SK-N-SH (cell line): ENCODE results near the gene EDDM13.

Experiments used
- GABPA ChIP-seq: IDR thresholded peaks from 2 replicates; pipeline ENCODE4 v1.4.0; 2012; ENCODE audit warnings: low read depth, mild to moderate bottlenecking
- POLR2AphosphoS5 ChIP-seq: IDR thresholded peaks from 2 replicates; pipeline ENCODE4 v1.6.1; 2012; ENCODE audit warnings: low read depth, low read length
- RFX5 ChIP-seq: IDR thresholded peaks from 2 replicates; pipeline ENCODE4 v1.6.1; 2012; ENCODE audit warnings: mild to moderate bottlenecking, improper control_type of control experiment, low read length
- SIN3A ChIP-seq: IDR thresholded peaks from 2 replicates; pipeline ENCODE4 v1.6.1; 2012; ENCODE audit warnings: low read depth, mild to moderate bottlenecking, low read length, moderate library complexity, borderline replicate concordance
- TAF1 ChIP-seq: IDR thresholded peaks from 2 replicates; pipeline ENCODE4 v1.6.1; 2012; ENCODE audit warnings: low read depth, mild to moderate bottlenecking, low read length, moderate library complexity, borderline replicate concordance
- TCF12 ChIP-seq: IDR thresholded peaks from 2 replicates; pipeline ENCODE4 v1.4.0; 2012
- TF ChIP-seq, protein P1 (sequence below): fragments of 150-350 bp; IDR thresholded peaks from 2 replicates; pipeline ENCODE4 v1.6.1; 2016; ENCODE audit warnings: mild to moderate bottlenecking, low read depth, low read length
- TF ChIP-seq, protein P2 (sequence below): IDR thresholded peaks from 2 replicates; pipeline ENCODE4 v1.6.1; 2012; ENCODE audit warnings: mild to moderate bottlenecking, low read depth, low read length, moderate library complexity
- TF ChIP-seq, protein P3 (sequence below): fragments of 200-600 bp; sonication (generic); IDR thresholded peaks from 2 replicates; pipeline ENCODE4 v1.6.1; 2017; ENCODE audit warnings: antibody characterized with exemption, mild to moderate bottlenecking, moderate library complexity
- TF ChIP-seq, protein P4 (sequence below): IDR thresholded peaks from 2 replicates; pipeline ENCODE4 v1.4.0; 2012; ENCODE audit warnings: low read depth, borderline replicate concordance

DNA sequence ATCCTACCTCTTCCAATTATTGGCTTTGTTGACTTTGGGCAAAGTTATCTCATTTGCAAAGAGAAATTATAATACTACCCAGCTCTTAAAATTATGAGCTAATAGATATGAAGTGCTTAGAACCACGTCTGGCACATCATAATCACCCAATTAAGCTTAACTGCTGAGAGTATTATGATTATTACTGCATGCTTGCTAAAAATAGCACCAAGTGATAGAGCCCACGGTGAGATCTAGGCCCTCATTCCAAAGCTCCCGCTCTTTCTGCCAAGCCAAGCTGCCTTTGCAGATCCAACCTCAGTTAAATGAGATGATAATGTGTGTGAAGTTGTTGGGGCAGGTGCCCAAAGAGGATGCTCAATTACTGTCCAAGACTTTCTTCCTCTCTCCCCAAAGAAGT, 6.5 kb upstream of the EDDM13 start:
- TF ChIP-seq, protein P1, sequence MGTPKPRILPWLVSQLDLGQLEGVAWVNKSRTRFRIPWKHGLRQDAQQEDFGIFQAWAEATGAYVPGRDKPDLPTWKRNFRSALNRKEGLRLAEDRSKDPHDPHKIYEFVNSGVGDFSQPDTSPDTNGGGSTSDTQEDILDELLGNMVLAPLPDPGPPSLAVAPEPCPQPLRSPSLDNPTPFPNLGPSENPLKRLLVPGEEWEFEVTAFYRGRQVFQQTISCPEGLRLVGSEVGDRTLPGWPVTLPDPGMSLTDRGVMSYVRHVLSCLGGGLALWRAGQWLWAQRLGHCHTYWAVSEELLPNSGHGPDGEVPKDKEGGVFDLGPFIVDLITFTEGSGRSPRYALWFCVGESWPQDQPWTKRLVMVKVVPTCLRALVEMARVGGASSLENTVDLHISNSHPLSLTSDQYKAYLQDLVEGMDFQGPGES: no peak
- TF ChIP-seq, protein P2, sequence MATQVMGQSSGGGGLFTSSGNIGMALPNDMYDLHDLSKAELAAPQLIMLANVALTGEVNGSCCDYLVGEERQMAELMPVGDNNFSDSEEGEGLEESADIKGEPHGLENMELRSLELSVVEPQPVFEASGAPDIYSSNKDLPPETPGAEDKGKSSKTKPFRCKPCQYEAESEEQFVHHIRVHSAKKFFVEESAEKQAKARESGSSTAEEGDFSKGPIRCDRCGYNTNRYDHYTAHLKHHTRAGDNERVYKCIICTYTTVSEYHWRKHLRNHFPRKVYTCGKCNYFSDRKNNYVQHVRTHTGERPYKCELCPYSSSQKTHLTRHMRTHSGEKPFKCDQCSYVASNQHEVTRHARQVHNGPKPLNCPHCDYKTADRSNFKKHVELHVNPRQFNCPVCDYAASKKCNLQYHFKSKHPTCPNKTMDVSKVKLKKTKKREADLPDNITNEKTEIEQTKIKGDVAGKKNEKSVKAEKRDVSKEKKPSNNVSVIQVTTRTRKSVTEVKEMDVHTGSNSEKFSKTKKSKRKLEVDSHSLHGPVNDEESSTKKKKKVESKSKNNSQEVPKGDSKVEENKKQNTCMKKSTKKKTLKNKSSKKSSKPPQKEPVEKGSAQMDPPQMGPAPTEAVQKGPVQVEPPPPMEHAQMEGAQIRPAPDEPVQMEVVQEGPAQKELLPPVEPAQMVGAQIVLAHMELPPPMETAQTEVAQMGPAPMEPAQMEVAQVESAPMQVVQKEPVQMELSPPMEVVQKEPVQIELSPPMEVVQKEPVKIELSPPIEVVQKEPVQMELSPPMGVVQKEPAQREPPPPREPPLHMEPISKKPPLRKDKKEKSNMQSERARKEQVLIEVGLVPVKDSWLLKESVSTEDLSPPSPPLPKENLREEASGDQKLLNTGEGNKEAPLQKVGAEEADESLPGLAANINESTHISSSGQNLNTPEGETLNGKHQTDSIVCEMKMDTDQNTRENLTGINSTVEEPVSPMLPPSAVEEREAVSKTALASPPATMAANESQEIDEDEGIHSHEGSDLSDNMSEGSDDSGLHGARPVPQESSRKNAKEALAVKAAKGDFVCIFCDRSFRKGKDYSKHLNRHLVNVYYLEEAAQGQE: no peak
- TF ChIP-seq, protein P3, sequence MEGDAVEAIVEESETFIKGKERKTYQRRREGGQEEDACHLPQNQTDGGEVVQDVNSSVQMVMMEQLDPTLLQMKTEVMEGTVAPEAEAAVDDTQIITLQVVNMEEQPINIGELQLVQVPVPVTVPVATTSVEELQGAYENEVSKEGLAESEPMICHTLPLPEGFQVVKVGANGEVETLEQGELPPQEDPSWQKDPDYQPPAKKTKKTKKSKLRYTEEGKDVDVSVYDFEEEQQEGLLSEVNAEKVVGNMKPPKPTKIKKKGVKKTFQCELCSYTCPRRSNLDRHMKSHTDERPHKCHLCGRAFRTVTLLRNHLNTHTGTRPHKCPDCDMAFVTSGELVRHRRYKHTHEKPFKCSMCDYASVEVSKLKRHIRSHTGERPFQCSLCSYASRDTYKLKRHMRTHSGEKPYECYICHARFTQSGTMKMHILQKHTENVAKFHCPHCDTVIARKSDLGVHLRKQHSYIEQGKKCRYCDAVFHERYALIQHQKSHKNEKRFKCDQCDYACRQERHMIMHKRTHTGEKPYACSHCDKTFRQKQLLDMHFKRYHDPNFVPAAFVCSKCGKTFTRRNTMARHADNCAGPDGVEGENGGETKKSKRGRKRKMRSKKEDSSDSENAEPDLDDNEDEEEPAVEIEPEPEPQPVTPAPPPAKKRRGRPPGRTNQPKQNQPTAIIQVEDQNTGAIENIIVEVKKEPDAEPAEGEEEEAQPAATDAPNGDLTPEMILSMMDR: no peak
- TF ChIP-seq TAF1 (no peak), GABPA (no peak), POLR2AphosphoS5 (no peak), RFX5 (no peak), TCF12 (no peak), SIN3A (no peak)
- TF ChIP-seq, protein P4, sequence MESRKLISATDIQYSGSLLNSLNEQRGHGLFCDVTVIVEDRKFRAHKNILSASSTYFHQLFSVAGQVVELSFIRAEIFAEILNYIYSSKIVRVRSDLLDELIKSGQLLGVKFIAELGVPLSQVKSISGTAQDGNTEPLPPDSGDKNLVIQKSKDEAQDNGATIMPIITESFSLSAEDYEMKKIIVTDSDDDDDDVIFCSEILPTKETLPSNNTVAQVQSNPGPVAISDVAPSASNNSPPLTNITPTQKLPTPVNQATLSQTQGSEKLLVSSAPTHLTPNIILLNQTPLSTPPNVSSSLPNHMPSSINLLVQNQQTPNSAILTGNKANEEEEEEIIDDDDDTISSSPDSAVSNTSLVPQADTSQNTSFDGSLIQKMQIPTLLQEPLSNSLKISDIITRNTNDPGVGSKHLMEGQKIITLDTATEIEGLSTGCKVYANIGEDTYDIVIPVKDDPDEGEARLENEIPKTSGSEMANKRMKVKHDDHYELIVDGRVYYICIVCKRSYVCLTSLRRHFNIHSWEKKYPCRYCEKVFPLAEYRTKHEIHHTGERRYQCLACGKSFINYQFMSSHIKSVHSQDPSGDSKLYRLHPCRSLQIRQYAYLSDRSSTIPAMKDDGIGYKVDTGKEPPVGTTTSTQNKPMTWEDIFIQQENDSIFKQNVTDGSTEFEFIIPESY: no peak
